GM23338 (cell line): ENCODE results near the gene DUSP15. TPM values are rescaled to one million over a fixed set of nuclear protein-coding genes. Genes with fewer than 3 reads are reported as not detected.

Source experiments
- ATAC-seq: fragments of 200-7000 bp; cut with Tn5 transposase; 3 replicates; pipeline ENCODE4 v1.9.1; 2020
- DNase-seq: peaks from one replicate; pipeline ENCODE4 v3.0.0-alpha.2; 2015; ENCODE audit warnings: low spot score
- H2AFZ ChIP-seq: fragments of 200-600 bp; sonication (generic); 2 replicates; pipeline ENCODE4 v1.8.0; 2016; ENCODE audit warnings: antibody characterized with exemption, mild to moderate bottlenecking, moderate library complexity
- H3F3A ChIP-seq: fragments of 200-600 bp; sonication (generic); replicated peaks from 2 replicates; pipeline ENCODE4 v1.8.0; 2017; ENCODE audit warnings: antibody characterized with exemption, mixed run types, low read depth
- H3K27ac ChIP-seq: fragments of 200-600 bp; sonication (generic); 2 replicates; pipeline ENCODE4 v1.6.1; 2016; ENCODE audit warnings: low read depth
- H3K27me3 ChIP-seq: fragments of 200-600 bp; sonication (generic); 2 replicates; pipeline ENCODE4 v1.8.0; 2016; ENCODE audit warnings: mild to moderate bottlenecking, mixed run types, moderate library complexity; ENCODE audit not compliant: insufficient read depth
- H3K36me3 ChIP-seq: fragments of 200-600 bp; sonication (generic); 2 replicates; pipeline ENCODE4 v1.8.0; 2016; ENCODE audit warnings: mild to moderate bottlenecking; ENCODE audit not compliant: insufficient read depth
- H3K4me1 ChIP-seq: fragments of 200-600 bp; sonication (generic); 2 replicates; pipeline ENCODE4 v1.8.0; 2016; ENCODE audit warnings: mild to moderate bottlenecking, moderate library complexity; ENCODE audit not compliant: insufficient read depth
- H3K4me2 ChIP-seq: fragments of 200-600 bp; sonication (generic); 2 replicates; pipeline ENCODE4 v1.7.1; 2017; ENCODE audit warnings: mixed run types
- H3K4me3 ChIP-seq: fragments of 200-600 bp; sonication (generic); 2 replicates; pipeline ENCODE4 v1.6.1; 2016; ENCODE audit warnings: mixed run types
- H3K79me2 ChIP-seq: fragments of 200-600 bp; sonication (generic); replicated peaks from 2 replicates; pipeline ENCODE4 v1.8.0; 2017; ENCODE audit warnings: mild to moderate bottlenecking; ENCODE audit not compliant: insufficient read depth
- H3K9me2 ChIP-seq: fragments of 200-600 bp; sonication (generic); 2 replicates; pipeline ENCODE4 v1.8.0; 2017; ENCODE audit not compliant: insufficient read depth
- H4K20me1 ChIP-seq: fragments of 200-600 bp; sonication (generic); replicated peaks from 2 replicates; pipeline ENCODE4 v1.8.0; 2017; ENCODE audit warnings: mild to moderate bottlenecking; ENCODE audit not compliant: insufficient read depth
- H3K27ac Mint-ChIP-seq: 2 replicates; pipeline ENCODE4 v1.8.0; 2020; ENCODE audit warnings: inconsistent platforms, mild to moderate bottlenecking, moderate library complexity, mixed read lengths
- H3K27me3 Mint-ChIP-seq: 3 replicates; pipeline ENCODE4 v1.8.0; 2022; ENCODE audit warnings: low read depth, mild to moderate bottlenecking, moderate library complexity, mixed read lengths, inconsistent platforms; ENCODE audit not compliant: insufficient read depth, poor library complexity
- H3K36me3 Mint-ChIP-seq: 3 replicates; pipeline ENCODE4 v1.8.0; 2021; ENCODE audit warnings: low read depth, mild to moderate bottlenecking, inconsistent platforms, moderate library complexity, mixed read lengths
- H3K4me1 Mint-ChIP-seq: 3 replicates; pipeline ENCODE4 v1.8.0; 2020; ENCODE audit warnings: mild to moderate bottlenecking, inconsistent platforms, mixed read lengths
- H3K4me3 Mint-ChIP-seq: 3 replicates; pipeline ENCODE4 v1.8.0; 2021; ENCODE audit warnings: moderate library complexity, mild to moderate bottlenecking, inconsistent platforms, mixed read lengths
- H3K9me3 Mint-ChIP-seq: 3 replicates; pipeline ENCODE4 v1.8.0; 2020; ENCODE audit warnings: moderate library complexity, mild to moderate bottlenecking, inconsistent platforms, mixed read lengths
- JUNB ChIP-seq: IDR thresholded peaks from one replicate; pipeline ENCODE4 v1.6.1; 2016; ENCODE audit warnings: antibody characterized with exemption; ENCODE audit not compliant: unreplicated experiment
- NANOG ChIP-seq: IDR thresholded peaks from 2 replicates; pipeline ENCODE4 v1.6.1; 2016; ENCODE audit warnings: antibody characterized with exemption, borderline replicate concordance
- ZNF331 ChIP-seq: fragments of 250-450 bp; sonication (Bioruptor Pico); IDR thresholded peaks from 2 replicates; pipeline ENCODE4 v1.5.0; 2020; ENCODE audit warnings: low read depth, mild to moderate bottlenecking, moderate library complexity
- polyA plus RNA-seq: library from polyadenylated mRNA; unstranded; fragments of >200 nt; fragmentation: Nextera tagmentation; extraction: Ambion mirVana; gene quantifications from 2 replicates; pipeline ENCODE4 v1.2.1, GENCODE V29; 2016
- total RNA-seq: library from RNA; depleted of rRNA; stranded (reverse); fragments of >200 nt; shearing (Covaris generic); gene quantifications from 2 replicates; pipeline ENCODE4 v1.2.3, GENCODE V29; 2014
- TF ChIP-seq, protein P1 (sequence below): fragments of 250-450 bp; sonication (Bioruptor Pico); IDR thresholded peaks from 2 replicates; pipeline ENCODE4 v1.5.0; 2020; ENCODE audit warnings: mild to moderate bottlenecking, moderate library complexity
- TF ChIP-seq, protein P2 (sequence below): IDR thresholded peaks from 2 replicates; pipeline ENCODE4 v1.6.1; 2016; ENCODE audit warnings: antibody characterized with exemption

Gene DUSP15
- total and polyA plus RNA-seq, 2 experiments from 2014 or later, result 0.61 to 2.8 TPM

DNA sequence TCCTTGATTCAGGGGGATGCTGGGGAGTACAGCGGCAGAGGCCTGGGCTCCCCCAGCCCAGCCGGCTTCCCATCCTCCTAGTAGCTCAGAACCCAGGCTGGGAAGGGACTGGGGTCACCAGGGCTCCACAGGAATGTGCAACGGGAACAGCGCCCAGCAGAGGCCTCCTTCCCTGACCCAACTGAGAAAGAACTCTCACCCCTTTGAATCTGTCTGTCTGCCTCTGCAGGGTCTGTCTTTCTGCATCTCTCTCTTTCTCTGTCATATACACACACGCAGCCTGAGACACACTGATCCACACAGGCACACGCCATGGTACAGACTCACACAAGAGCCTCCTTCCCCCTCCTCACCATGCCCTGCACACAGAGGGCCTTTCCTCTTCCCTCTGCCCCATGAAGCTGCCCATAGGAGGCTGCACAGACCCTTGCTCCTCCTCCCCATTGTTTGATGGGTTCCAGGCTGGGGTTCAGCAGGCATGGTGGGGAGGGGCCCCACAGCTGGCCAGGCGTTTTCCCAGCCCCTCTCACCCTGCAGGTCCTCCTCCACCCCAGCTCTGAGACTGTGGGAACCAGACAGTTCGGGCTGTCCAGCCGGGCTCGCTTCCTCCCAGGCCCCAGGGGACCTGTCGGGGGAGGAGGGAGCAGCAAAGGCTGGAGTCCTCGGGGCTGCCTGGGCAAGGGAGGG is 27.7 kb downstream of the DUSP15 start (continued):
- TF ChIP-seq, protein P1, sequence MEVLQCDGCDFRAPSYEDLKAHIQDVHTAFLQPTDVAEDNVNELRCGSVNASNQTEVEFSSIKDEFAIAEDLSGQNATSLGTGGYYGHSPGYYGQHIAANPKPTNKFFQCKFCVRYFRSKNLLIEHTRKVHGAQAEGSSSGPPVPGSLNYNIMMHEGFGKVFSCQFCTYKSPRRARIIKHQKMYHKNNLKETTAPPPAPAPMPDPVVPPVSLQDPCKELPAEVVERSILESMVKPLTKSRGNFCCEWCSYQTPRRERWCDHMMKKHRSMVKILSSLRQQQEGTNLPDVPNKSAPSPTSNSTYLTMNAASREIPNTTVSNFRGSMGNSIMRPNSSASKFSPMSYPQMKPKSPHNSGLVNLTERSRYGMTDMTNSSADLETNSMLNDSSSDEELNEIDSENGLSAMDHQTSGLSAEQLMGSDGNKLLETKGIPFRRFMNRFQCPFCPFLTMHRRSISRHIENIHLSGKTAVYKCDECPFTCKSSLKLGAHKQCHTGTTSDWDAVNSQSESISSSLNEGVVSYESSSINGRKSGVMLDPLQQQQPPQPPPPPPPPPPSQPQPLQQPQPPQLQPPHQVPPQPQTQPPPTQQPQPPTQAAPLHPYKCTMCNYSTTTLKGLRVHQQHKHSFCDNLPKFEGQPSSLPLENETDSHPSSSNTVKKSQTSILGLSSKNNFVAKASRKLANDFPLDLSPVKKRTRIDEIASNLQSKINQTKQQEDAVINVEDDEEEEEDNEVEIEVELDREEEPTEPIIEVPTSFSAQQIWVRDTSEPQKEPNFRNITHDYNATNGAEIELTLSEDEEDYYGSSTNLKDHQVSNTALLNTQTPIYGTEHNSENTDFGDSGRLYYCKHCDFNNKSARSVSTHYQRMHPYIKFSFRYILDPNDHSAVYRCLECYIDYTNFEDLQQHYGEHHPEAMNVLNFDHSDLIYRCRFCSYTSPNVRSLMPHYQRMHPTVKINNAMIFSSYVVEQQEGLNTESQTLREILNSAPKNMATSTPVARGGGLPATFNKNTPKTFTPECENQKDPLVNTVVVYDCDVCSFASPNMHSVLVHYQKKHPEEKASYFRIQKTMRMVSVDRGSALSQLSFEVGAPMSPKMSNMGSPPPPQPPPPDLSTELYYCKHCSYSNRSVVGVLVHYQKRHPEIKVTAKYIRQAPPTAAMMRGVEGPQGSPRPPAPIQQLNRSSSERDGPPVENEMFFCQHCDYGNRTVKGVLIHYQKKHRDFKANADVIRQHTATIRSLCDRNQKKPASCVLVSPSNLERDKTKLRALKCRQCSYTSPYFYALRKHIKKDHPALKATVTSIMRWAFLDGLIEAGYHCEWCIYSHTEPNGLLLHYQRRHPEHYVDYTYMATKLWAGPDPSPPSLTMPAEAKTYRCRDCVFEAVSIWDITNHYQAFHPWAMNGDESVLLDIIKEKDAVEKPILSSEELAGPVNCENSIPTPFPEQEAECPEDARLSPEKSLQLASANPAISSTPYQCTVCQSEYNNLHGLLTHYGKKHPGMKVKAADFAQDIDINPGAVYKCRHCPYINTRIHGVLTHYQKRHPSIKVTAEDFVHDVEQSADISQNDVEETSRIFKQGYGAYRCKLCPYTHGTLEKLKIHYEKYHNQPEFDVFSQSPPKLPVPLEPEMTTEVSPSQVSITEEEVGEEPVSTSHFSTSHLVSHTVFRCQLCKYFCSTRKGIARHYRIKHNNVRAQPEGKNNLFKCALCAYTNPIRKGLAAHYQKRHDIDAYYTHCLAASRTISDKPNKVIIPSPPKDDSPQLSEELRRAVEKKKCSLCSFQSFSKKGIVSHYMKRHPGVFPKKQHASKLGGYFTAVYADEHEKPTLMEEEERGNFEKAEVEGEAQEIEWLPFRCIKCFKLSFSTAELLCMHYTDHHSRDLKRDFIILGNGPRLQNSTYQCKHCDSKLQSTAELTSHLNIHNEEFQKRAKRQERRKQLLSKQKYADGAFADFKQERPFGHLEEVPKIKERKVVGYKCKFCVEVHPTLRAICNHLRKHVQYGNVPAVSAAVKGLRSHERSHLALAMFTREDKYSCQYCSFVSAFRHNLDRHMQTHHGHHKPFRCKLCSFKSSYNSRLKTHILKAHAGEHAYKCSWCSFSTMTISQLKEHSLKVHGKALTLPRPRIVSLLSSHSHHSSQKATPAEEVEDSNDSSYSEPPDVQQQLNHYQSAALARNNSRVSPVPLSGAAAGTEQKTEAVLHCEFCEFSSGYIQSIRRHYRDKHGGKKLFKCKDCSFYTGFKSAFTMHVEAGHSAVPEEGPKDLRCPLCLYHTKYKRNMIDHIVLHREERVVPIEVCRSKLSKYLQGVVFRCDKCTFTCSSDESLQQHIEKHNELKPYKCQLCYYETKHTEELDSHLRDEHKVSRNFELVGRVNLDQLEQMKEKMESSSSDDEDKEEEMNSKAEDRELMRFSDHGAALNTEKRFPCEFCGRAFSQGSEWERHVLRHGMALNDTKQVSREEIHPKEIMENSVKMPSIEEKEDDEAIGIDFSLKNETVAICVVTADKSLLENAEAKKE, result no peak
- TF ChIP-seq, protein P2, sequence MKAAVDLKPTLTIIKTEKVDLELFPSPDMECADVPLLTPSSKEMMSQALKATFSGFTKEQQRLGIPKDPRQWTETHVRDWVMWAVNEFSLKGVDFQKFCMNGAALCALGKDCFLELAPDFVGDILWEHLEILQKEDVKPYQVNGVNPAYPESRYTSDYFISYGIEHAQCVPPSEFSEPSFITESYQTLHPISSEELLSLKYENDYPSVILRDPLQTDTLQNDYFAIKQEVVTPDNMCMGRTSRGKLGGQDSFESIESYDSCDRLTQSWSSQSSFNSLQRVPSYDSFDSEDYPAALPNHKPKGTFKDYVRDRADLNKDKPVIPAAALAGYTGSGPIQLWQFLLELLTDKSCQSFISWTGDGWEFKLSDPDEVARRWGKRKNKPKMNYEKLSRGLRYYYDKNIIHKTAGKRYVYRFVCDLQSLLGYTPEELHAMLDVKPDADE, result no peak
- TF ChIP-seq NANOG, result no peak

DNA sequence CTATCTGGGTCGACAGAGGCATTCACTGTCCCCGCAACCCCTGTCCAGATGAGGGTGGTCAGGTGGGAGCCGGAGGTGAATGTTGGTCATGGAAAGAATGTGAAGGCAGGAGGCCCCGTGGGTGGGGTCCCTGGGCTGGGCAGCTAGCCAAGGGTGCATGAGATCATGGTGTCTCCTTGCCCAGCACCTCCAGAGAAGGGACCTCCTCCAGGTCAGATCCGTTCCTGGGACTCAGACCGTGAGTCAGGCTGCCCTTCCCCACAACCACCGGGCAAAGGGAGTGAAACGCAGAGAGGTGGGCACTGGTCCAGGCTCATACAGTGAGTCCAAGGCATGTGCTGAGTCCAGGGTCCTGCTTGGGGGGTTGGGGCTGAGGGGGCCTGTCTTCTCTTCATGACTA is 28.4 kb downstream of the DUSP15 start:
- Histone ChIP-seq H3K4me1 (peaks cover 21% of the 10 kb centered on the region; the same call in 1 of the 2 replicates), H3K27me3 (0 out of 2 replicates have a peak, but pooled peaks cover under 1% of the 10 kb centered on the region), H2AFZ (no peak overlapping the region; the same call in 1 of the 2 replicates), H4K20me1 (no peaks in the 10 kb centered on the region), H3K4me3 (no peak overlapping the region), H3K27ac (no peak overlapping the region), H3K9me2 (0 out of 2 replicates have a peak, but pooled peaks cover 5% of the 10 kb centered on the region), H3F3A (0 out of 2 replicates have a peak, but pooled peaks cover 2% of the 10 kb centered on the region), H3K4me2 (0 out of 2 replicates have a peak overlapping the region, but pooled peaks have one; percentile 35), H3K79me2 (no peaks in the 10 kb centered on the region), H3K36me3 (no peaks in the 10 kb centered on the region)
- no peak overlapping the region for H3K27ac Mint-ChIP-seq
- H3K9me3 Mint-ChIP-seq, result peaks cover 15% of the 10 kb centered on the region; the same call in 2 of the 3 replicates
- H3K4me3 Mint-ChIP-seq, result no peak overlapping the region
- ATAC-seq (no peak), DNase-seq (no peak)
- TF ChIP-seq ZNF331 (CRISPR knock-in tag), result no peak
- no peak for TF ChIP-seq JUNB
- no peak for TF ChIP-seq NANOG
- no peaks in the 10 kb centered on the region for H3K36me3 Mint-ChIP-seq
- H3K4me1 Mint-ChIP-seq, result peaks cover 24% of the 10 kb centered on the region
- peaks cover 3% of the 10 kb centered on the region for H3K27me3 Mint-ChIP-seq
